Liver (tissue), 9 donors: ENCODE data around the gene UNC45B. TPM values are rescaled to one million over a fixed set of nuclear protein-coding genes. Genes with fewer than 3 reads are reported as not detected.
A peak's percentile ranks its signal among the peaks of the same experiment; 100 is the strongest.

Source experiments
- DNase-seq: peaks from one replicate; pipeline ENCODE4 v3.0.0-alpha.2; 2017; ENCODE audit warnings: low spot score
- H3K27ac ChIP-seq, 2 donors: one replicate each; pipeline ENCODE4 v1.7.0; 2013; ENCODE audit warnings: inconsistent platforms in 2 of 2, low read length in 2 of 2, control low read depth in 1 of 2, low read depth in 1 of 2, mild to moderate bottlenecking in 1 of 2
- H3K27me3 ChIP-seq, 4 donors: one replicate each; pipeline versions ENCODE4 v1.6.1 to v1.7.0; 2013; ENCODE audit warnings: low read length in 3 of 4, inconsistent platforms in 1 of 4, mild to moderate bottlenecking in 1 of 4, moderate library complexity in 1 of 4; ENCODE audit not compliant: control insufficient read depth in 4 of 4, insufficient read depth in 4 of 4
- H3K36me3 ChIP-seq, 4 donors: one replicate each; pipeline versions ENCODE4 v1.6.1 to v1.7.0; 2013; ENCODE audit warnings: low read length in 3 of 4, mild to moderate bottlenecking in 3 of 4, low read depth in 1 of 4, moderate library complexity in 1 of 4; ENCODE audit not compliant: control insufficient read depth in 4 of 4, insufficient read depth in 3 of 4
- H3K4me1 ChIP-seq, 4 donors: one replicate each; pipeline versions ENCODE4 v1.6.1 to v1.7.0; 2013; ENCODE audit warnings: low read length in 3 of 4, mild to moderate bottlenecking in 3 of 4, moderate library complexity in 1 of 4; ENCODE audit not compliant: control insufficient read depth in 4 of 4, insufficient read depth in 4 of 4
- H3K4me3 ChIP-seq, 3 donors: one replicate each; pipeline versions ENCODE4 v1.6.1 to v1.7.0; 2013; ENCODE audit warnings: low read length in 3 of 3, control low read depth in 1 of 3, low read depth in 1 of 3, mild to moderate bottlenecking in 1 of 3
- H3K9ac ChIP-seq, 2 donors: one replicate each; pipeline ENCODE4 v1.7.0; 2013; ENCODE audit warnings: low read length in 2 of 2, mild to moderate bottlenecking in 2 of 2, moderate library complexity in 2 of 2, control low read depth in 1 of 2, low read depth in 1 of 2
- H3K9me3 ChIP-seq, 4 donors: one replicate each; pipeline versions ENCODE4 v1.6.1 to v1.7.0; 2013; ENCODE audit warnings: low read length in 3 of 4; ENCODE audit not compliant: control insufficient read depth in 4 of 4
- EGR1 ChIP-seq, 2 donors: IDR thresholded peaks; 2 replicates each; pipeline ENCODE4 v1.6.1; 2016 to 2018; ENCODE audit warnings: antibody characterized with exemption in 2 of 2, low read depth in 2 of 2
- FOXA1 ChIP-seq: IDR thresholded peaks from 2 replicates; pipeline ENCODE4 v1.6.1; 2016; ENCODE audit warnings: antibody characterized with exemption
- FOXA2 ChIP-seq: IDR thresholded peaks from 2 replicates; pipeline ENCODE4 v1.6.1; 2016; ENCODE audit warnings: antibody characterized with exemption
- GABPA ChIP-seq, 2 donors: IDR thresholded peaks in 1 of 2; conservative IDR thresholded peaks in 1 of 2; 2 replicates each; pipeline ENCODE4 v1.6.1; 2016; ENCODE audit warnings: antibody characterized with exemption in 2 of 2, mild to moderate bottlenecking in 1 of 2, moderate library complexity in 1 of 2
- HNF4A ChIP-seq, 2 donors: conservative IDR thresholded peaks; 2 replicates each; pipeline ENCODE4 v1.6.1; 2016; ENCODE audit warnings: antibody characterized with exemption in 2 of 2, mild to moderate bottlenecking in 2 of 2
- JUND ChIP-seq, 2 donors: IDR thresholded peaks; 2 replicates each; pipeline ENCODE4 v1.6.1; 2016; ENCODE audit warnings: antibody characterized with exemption in 2 of 2
- RAD21 ChIP-seq, 2 donors: IDR thresholded peaks; 2 replicates each; pipeline ENCODE4 v1.6.1; 2016; ENCODE audit warnings: antibody characterized with exemption in 2 of 2, mild to moderate bottlenecking in 2 of 2
- RXRA ChIP-seq, 2 donors: IDR thresholded peaks; 2 replicates each; pipeline ENCODE4 v1.6.1; 2017 to 2018; ENCODE audit warnings: antibody characterized with exemption in 2 of 2, mild to moderate bottlenecking in 1 of 2
- SP1 ChIP-seq: IDR thresholded peaks from 2 replicates; pipeline ENCODE4 v1.6.1; 2018; ENCODE audit warnings: antibody characterized with exemption, mild to moderate bottlenecking
- TAF1 ChIP-seq: conservative IDR thresholded peaks from 2 replicates; pipeline ENCODE4 v1.6.1; 2016; ENCODE audit warnings: antibody characterized with exemption, mild to moderate bottlenecking
- YY1 ChIP-seq: IDR thresholded peaks from 2 replicates; pipeline ENCODE4 v1.6.1; 2016; ENCODE audit warnings: antibody characterized with exemption, mild to moderate bottlenecking
- WGBS: extraction: QIAGEN DNeasy Blood & Tissue Kit; methylation state at CpG from one replicate; pipeline ENCODE4 v1.1.7; 2013; 5-methylcytosine and 5-hydroxymethylcytosine counted together
- polyA plus RNA-seq, 2 donors: library from polyadenylated mRNA; stranded (reverse) in 1 of 2; unstranded in 1 of 2; fragments of 200-250 nt in 1 of 2; fragments of >200 nt in 1 of 2; fragmentation: Nextera tagmentation in 1 of 2; extraction: Ambion mirVana in 1 of 2; gene quantifications; one replicate each; pipeline versions ENCODE4 v1.2.1 to v1.2.3, GENCODE V29; 2013 to 2015
- total RNA-seq, 2 donors: library from RNA; depleted of rRNA; stranded (reverse); fragments of >200 nt; gene quantifications; one replicate each; pipeline ENCODE4 v1.2.3, GENCODE V29; 2014
- TF ChIP-seq, protein P1 (sequence below): IDR thresholded peaks from 2 replicates; pipeline ENCODE4 v1.6.1; 2016; ENCODE audit warnings: antibody characterized with exemption
- TF ChIP-seq, protein P2 (sequence below): fragments of 150-350 bp; IDR thresholded peaks from 2 replicates; pipeline ENCODE4 v1.5.1; 2017; ENCODE audit warnings: improper control_type of control experiment, low read depth, low read length; ENCODE audit not compliant: missing input control
- TF ChIP-seq, protein P3 (sequence below): IDR thresholded peaks from 2 replicates; pipeline ENCODE4 v1.6.1; 2016; ENCODE audit warnings: antibody characterized with exemption
- TF ChIP-seq, protein P4 (sequence below): IDR thresholded peaks from 2 replicates; pipeline ENCODE4 v1.6.1; 2016; ENCODE audit warnings: antibody characterized with exemption
- donor health status: healthy.
- donor health status: healthy.
- donor health status: healthy.
- donor health status: healthy.
- donor health status: healthy.

Gene UNC45B
- total and polyA plus RNA-seq, 4 donors: 0.02 to 0.09 TPM; not detected in 2

GRCh38 chr17:35119370-35120165 lies 28.0 kb upstream of the UNC45B start, which contains the start of gene RAD51D:
Gene RAD51D, minus strand, starts transcription at chr17:35119860. Its CDS starts 247 bp downstream, at chr17:35119613.
- TF ChIP-seq, protein P1, sequence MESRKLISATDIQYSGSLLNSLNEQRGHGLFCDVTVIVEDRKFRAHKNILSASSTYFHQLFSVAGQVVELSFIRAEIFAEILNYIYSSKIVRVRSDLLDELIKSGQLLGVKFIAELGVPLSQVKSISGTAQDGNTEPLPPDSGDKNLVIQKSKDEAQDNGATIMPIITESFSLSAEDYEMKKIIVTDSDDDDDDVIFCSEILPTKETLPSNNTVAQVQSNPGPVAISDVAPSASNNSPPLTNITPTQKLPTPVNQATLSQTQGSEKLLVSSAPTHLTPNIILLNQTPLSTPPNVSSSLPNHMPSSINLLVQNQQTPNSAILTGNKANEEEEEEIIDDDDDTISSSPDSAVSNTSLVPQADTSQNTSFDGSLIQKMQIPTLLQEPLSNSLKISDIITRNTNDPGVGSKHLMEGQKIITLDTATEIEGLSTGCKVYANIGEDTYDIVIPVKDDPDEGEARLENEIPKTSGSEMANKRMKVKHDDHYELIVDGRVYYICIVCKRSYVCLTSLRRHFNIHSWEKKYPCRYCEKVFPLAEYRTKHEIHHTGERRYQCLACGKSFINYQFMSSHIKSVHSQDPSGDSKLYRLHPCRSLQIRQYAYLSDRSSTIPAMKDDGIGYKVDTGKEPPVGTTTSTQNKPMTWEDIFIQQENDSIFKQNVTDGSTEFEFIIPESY: no peak
- no peak for TF ChIP-seq JUND (IDR thresholded peaks at IDR 0.05)
- TF ChIP-seq SP1: no peak
- peak; percentile 65 to 81 for TF ChIP-seq RAD21 (IDR thresholded peaks at IDR 0.05)
- TF ChIP-seq HNF4A (conservative IDR thresholded peaks at IDR 0.05): peak in 1 of 2 donors; percentile 15
- peak; percentile 14 for TF ChIP-seq YY1
- TF ChIP-seq FOXA2: no peak
- TF ChIP-seq, protein P2, sequence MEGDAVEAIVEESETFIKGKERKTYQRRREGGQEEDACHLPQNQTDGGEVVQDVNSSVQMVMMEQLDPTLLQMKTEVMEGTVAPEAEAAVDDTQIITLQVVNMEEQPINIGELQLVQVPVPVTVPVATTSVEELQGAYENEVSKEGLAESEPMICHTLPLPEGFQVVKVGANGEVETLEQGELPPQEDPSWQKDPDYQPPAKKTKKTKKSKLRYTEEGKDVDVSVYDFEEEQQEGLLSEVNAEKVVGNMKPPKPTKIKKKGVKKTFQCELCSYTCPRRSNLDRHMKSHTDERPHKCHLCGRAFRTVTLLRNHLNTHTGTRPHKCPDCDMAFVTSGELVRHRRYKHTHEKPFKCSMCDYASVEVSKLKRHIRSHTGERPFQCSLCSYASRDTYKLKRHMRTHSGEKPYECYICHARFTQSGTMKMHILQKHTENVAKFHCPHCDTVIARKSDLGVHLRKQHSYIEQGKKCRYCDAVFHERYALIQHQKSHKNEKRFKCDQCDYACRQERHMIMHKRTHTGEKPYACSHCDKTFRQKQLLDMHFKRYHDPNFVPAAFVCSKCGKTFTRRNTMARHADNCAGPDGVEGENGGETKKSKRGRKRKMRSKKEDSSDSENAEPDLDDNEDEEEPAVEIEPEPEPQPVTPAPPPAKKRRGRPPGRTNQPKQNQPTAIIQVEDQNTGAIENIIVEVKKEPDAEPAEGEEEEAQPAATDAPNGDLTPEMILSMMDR: peak; percentile 97
- TF ChIP-seq EGR1 (IDR thresholded peaks at IDR 0.05; ENCODE audit: low read depth in 2 of 2): no peak
- Histone ChIP-seq H3K27ac (peak within 1 kb of the TSS; percentile 55 to 56), H3K9me3 (no peaks in the 10 kb centered on the region), H3K27me3 (no peaks in the 10 kb centered on the region), H3K36me3 (no peaks in the 10 kb centered on the region), H3K4me3 (peak within 1 kb of the TSS; percentile 62 to 78 (median 75)), H3K4me1 (peaks cover 2 to 15% (median 5%) of the 10 kb centered on the region in 4 donors), H3K9ac (peak within 1 kb of the TSS; percentile 11 to 60)
- peak; percentile 82 for DNase-seq
- under 1% methylated on average over 72 of the region's 72 CpGs for WGBS

DNA sequence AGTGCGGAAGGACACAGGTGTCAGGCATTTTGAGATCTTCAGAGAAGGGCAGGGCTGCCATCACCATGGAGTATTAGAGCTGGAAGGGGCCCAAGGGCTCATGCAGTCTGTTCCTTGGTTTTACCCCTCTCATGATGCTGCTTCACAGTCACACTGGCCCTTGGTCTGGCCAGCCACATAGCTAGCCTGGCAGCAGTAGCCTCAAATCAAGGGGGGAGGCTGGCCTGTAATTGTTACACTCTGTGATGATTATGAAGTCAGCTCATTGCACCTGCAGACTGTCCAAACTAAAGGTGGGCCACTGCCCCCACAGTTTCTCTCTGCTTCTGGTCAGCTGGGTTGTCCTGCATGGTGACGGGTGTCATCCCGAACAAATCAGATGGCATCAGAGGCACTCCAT lies 26.3 kb upstream of the UNC45B start, which contains the start of gene FNDC8:
Gene FNDC8, plus strand, starts transcription at position 301 of the 400 bp plus-strand sequence. Its CDS starts 79 bp downstream, at position 380.
- no peak within 1 kb of the TSS for H3K9ac ChIP-seq
- H3K27me3 ChIP-seq: no peaks in the 10 kb centered on the region

More for the DNA sequence above, 26.3 kb upstream of the UNC45B start, which contains the start of gene FNDC8:
- Histone ChIP-seq H3K4me1 (peaks cover 2 to 15% (median 5%) of the 10 kb centered on the region in 4 donors), H3K9me3 (no peaks in the 10 kb centered on the region), H3K27ac (no peak within 1 kb of the TSS), H3K36me3 (no peaks in the 10 kb centered on the region), H3K4me3 (no peak within 1 kb of the TSS)
- no peak for DNase-seq
- 93% methylated on average over 3 of the region's 3 CpGs for WGBS
- TF ChIP-seq FOXA2 (no peak), JUND (IDR thresholded peaks at IDR 0.05) (no peak), RAD21 (IDR thresholded peaks at IDR 0.05) (no peak), GABPA (IDR thresholded peaks at IDR 0.05 in 1 of 2, conservative IDR thresholded peaks at IDR 0.05 in 1 of 2) (no peak), EGR1 (IDR thresholded peaks at IDR 0.05; ENCODE audit: low read depth in 2 of 2) (no peak), RXRA (IDR thresholded peaks at IDR 0.05) (no peak), YY1 (no peak), TAF1 (no peak), FOXA1 (no peak)
- TF ChIP-seq, protein P2: no peak
- TF ChIP-seq, protein P3, sequence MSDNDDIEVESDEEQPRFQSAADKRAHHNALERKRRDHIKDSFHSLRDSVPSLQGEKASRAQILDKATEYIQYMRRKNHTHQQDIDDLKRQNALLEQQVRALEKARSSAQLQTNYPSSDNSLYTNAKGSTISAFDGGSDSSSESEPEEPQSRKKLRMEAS: no peak
- TF ChIP-seq, protein P4, sequence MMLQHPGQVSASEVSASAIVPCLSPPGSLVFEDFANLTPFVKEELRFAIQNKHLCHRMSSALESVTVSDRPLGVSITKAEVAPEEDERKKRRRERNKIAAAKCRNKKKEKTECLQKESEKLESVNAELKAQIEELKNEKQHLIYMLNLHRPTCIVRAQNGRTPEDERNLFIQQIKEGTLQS: no peak
